H54 (cell line): Measurements from ENCODE around the gene POLR3A.
A peak's percentile ranks its signal among the peaks of the same experiment; 100 is the strongest.
"Not testable (repeated sequence)": the region's sequence is repeated elsewhere in the genome, so short reads cannot be mapped to it uniquely, and the experiment has no call there.

ENCODE experiments used
- DNase-seq: peaks from one replicate; pipeline ENCODE4 v3.0.0; 2011; ENCODE audit warnings: low spot score, mixed read lengths; ENCODE audit not compliant: insufficient read length
- FAIRE-seq: peaks from 3 replicates; lab custom pipeline; 2011; peaks lifted over from hg19 to GRCh38; lab: Jason Lieb, UNC
- POLR2A ChIP-seq: IDR thresholded peaks from 2 replicates; pipeline ENCODE4 v1.6.1; 2011; ENCODE audit warnings: low read depth, mild to moderate bottlenecking, low read length

The POLR3A gene

GRCh38 chr10:78029269-78030226, at the start of gene POLR3A:
POLR3A (minus strand) TSS chr10:78029515; CDS start chr10:78029407, 108 bp downstream.
- DNase-seq = peak; percentile 84
- peak; percentile 27 for FAIRE-seq
- peak; percentile 75 for TF ChIP-seq POLR2A

DNA sequence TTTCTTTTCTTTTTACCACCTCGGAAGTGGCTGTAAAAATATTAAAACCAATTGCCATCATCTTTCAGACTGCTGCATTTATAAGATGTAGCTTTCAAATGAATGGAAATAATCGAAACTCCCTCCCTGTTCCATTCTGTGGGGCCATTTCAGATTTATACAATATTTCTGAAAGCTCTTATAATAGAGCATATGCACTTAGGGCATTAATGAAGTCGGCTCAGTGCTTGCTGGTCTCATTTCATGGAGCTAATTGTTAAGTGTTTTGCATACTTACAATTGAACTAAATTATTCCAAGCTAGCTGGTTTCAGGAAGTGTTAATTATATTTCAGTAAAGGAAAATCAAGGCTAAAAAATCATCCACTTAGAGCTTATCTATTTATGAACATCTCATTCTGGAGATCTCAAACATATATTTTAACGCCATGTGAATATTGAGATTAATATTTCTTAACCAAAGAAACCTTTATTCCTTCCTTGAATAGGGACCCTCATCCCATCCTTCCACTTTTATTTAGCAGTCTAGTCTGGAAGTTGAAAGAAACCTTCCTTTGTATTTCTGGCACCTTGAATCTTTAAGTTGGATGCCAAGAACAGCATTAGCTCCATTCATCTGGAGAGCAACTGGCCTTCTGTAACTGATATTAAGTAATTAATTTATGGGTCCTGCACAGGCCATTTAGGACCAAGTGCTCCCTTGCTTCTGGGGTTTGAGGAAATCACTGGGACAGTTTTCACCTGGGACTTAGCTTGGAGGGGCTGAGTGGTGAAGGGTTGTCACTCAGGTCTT, 49.4 kb upstream of the POLR3A start:
- FAIRE-seq = no peak
- no peak for TF ChIP-seq POLR2A
- DNase-seq = no peak

GRCh38 chr10:78075806-78076205, 46.5 kb upstream of the POLR3A start:
- not testable (repeated sequence) for DNase-seq, FAIRE-seq

DNA sequence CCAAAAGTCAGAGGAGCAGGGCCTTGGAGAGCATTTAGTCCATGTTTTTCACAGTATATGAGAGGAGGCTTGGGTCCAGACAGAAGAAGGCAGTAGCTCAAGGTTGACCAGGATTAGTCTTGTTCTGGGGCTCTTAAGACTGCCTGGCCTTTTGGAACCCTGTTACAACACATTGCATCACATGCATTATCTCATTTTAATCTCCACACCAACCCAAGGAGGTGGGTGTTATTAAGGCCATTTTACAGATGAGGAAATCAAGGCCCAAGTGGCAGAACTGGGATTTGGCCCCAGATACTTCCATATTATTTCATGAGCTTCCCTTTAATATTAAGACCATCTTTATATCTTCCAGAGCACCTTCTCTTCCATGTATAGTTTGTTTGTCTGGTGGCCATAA, 43.2 kb upstream of the POLR3A start:
- DNase-seq (no peak), FAIRE-seq (no peak)
- TF ChIP-seq POLR2A = no peak

- DNase-seq (no peak), FAIRE-seq (no peak)
- TF ChIP-seq POLR2A = no peak
Observed at GRCh38 chr10:78071857-78072179, 42.5 kb upstream of the POLR3A start.

DNA sequence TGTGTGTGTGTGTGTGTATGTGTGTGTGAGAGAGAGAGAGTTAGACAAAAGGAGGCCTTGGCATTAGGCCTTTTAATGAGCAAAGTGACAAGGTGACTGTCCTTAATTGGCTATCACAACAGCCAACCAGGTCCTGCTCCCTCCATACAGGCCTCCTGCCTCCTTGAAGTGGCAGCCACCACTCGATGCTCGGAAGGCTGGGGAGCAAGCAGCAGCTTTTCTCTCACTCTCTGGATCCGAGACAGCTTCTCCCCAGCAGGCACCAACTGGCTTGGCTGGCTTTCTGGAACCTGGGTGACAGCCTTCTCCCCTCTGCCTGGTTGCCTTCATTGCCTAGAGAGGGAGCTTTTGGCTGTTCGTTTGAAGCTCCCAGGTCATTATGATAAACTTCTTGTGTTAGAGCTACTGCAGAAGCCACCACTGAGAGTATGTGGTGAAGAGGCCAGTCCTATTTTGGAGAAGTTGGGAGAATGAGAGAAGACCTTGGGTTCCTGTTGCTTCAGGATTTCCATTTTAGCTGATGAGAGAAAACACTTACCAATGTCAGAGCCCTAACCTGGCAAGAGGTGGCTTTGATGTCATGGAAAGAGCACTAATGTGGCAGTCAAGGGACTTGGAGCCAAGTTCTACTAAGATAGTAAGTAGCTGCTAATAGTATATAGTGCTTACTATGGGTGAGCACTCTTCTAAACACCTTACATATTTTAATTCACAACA, 42.0 kb upstream of the POLR3A start:
- no peak for DNase-seq
- no peak for FAIRE-seq
- no peak for TF ChIP-seq POLR2A

- no peak for TF ChIP-seq POLR2A
- no peak for DNase-seq
- FAIRE-seq = no peak
Observed at GRCh38 chr10:78070726-78071125, 41.4 kb upstream of the POLR3A start.

- DNase-seq, FAIRE-seq: not testable (repeated sequence)
Observed at GRCh38 chr10:78070064-78070463, 40.7 kb upstream of the POLR3A start.

DNA sequence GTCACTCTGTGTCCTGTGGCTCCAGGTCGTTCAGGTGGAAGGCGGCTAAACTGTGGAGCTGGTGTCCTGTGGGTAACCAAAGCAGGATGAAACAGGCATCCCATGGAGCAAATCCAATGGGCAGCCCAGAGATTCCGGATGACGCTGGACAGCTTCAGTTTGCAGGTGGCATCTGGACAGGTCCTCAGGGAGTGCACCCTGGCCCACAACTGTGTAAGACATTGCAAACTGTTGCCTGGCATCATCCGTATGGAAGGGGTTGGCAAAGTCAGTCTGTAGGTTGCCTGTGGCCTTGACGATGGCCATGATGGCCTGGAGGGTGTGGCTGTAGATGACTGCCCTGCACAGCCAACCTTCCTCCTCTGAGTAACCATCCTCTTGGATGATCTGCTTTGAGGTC, 39.8 kb upstream of the POLR3A start:
- no peak for FAIRE-seq
- DNase-seq = no peak
- no peak for TF ChIP-seq POLR2A

GRCh38 chr10:78066728-78067430, 37.6 kb upstream of the POLR3A start:
- DNase-seq = no peak
- FAIRE-seq = no peak
- TF ChIP-seq POLR2A = no peak

DNA sequence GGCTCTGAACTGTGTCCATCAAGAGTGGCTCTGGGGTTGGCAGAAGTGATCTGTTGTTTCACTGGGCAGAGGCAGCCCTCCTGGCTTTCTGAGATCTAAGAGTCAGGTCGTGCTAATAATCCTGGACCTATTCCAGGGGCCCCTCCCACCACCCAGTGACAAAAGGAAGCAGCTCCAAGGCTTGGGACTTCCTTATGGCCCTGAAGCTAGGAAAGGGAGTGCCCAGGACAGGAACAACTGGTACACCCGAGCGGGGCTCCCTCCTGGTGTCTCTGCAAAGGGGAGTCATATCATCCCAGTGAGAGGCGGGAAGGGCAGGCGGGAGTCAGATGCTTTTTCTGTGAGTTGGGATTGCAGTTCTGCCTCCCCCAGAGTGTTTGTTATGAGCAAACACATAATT, 36.7 kb upstream of the POLR3A start:
- no peak for TF ChIP-seq POLR2A
- no peak for FAIRE-seq
- DNase-seq = no peak

GRCh38 chr10:78065611-78066010, 36.3 kb upstream of the POLR3A start:
- no peak for TF ChIP-seq POLR2A
- DNase-seq (no peak), FAIRE-seq (no peak)

- not testable (repeated sequence) for FAIRE-seq, DNase-seq
Observed at GRCh38 chr10:78064919-78065318, 35.6 kb upstream of the POLR3A start.
